Esophagus muscularis mucosa (tissue), 4 donors: ENCODE measurements around the gene GATA2. TPM values are rescaled to one million over a fixed set of nuclear protein-coding genes. Genes with fewer than 3 reads are reported as not detected.

Experiments used
- DNase-seq: peaks from one replicate; pipeline ENCODE4 v3.0.0-alpha.2; 2017; ENCODE audit errors: extremely low spot score
- H3K27ac ChIP-seq, 4 donors: fragments of 200-600 bp; sonication (generic); replicated peaks in 1 of 4; 1 replicate in 3 of 4; 2 replicates in 1 of 4; pipeline ENCODE4 v1.5.1; 2016 to 2019; ENCODE audit warnings: mild to moderate bottlenecking in 1 of 4
- H3K27me3 ChIP-seq, 4 donors: fragments of 200-600 bp; sonication (generic); one replicate each; pipeline versions ENCODE4 v1.5.1 to v1.6.0; 2016 to 2019
- H3K36me3 ChIP-seq, 4 donors: fragments of 200-600 bp; sonication (generic); one replicate each; pipeline ENCODE4 v1.5.1; 2016 to 2019
- H3K4me1 ChIP-seq, 4 donors: fragments of 200-600 bp; sonication (generic); one replicate each; pipeline ENCODE4 v1.5.1; 2016 to 2019
- H3K4me3 ChIP-seq, 4 donors: fragments of 200-600 bp; sonication (generic); 1 replicate in 2 of 4; 2 replicates in 2 of 4; pipeline ENCODE4 v1.5.1; 2016 to 2019; ENCODE audit warnings: mild to moderate bottlenecking in 4 of 4, moderate library complexity in 1 of 4
- H3K9me3 ChIP-seq, 4 donors: fragments of 200-600 bp; sonication (generic); 1 replicate in 3 of 4; 2 replicates in 1 of 4; pipeline ENCODE4 v1.5.1; 2016 to 2019
- CTCF ChIP-seq, 3 experiments: fragments of 200-600 bp in 2 of 3; fragments of 450-650 bp in 1 of 3; sonication (generic) in 2 of 3; IDR thresholded peaks; one replicate each; pipeline ENCODE4 v1.5.1; 2017 to 2019; ENCODE audit warnings: antibody characterized with exemption in 3 of 3, mild to moderate bottlenecking in 2 of 3, moderate library complexity in 1 of 3
- EP300 ChIP-seq: sonication (generic); formaldehyde crosslinking; IDR thresholded peaks from one replicate; pipeline ENCODE4 v1.6.1; 2017; ENCODE audit warnings: antibody characterized with exemption
- POLR2A ChIP-seq: fragments of 450-650 bp; IDR thresholded peaks from one replicate; pipeline ENCODE4 v1.6.1; 2017; ENCODE audit warnings: antibody characterized with exemption, moderate library complexity, mild to moderate bottlenecking, low read depth
- POLR2AphosphoS5 ChIP-seq, 2 donors: sonication (generic); formaldehyde crosslinking; IDR thresholded peaks; one replicate each; pipeline ENCODE4 v1.6.1; 2017; ENCODE audit warnings: antibody characterized with exemption in 2 of 2
- WGBS: methylation state at CpG from one replicate; pipeline ENCODE4 v1.1.5; 2018; 5-methylcytosine and 5-hydroxymethylcytosine counted together
- intact Hi-C: fragments of 100-400 bp; cut with DNase I; formaldehyde crosslinking; loops from one replicate; pipeline ENCODE4 v1.15.1; 2023
- total RNA-seq, 4 donors: library from RNA; depleted of rRNA; stranded (reverse); fragments of >200 nt; gene quantifications; one replicate each; pipeline versions ENCODE4 v1.1.0 to v1.2.1, GENCODE V29; 2016

GATA2 gene
- total RNA-seq, result 10 to 100 TPM in 3 of 4 donors, 1 to 10 TPM in 1; 10.0 to 16.9 (median 13.4) TPM

GRCh38 chr3:128492671-128493569 is at the start of gene GATA2:
Gene GATA2, minus strand, starts transcription at chr3:128493201. Its CDS starts 6,170 bp downstream, at chr3:128487031.
- H3K27me3 ChIP-seq, result peaks cover 22 to 100% (median 85%) of the 10 kb centered on the region in 4 donors
- peak within 1 kb of the TSS; percentile 14 to 63 (median 20) for H3K4me3 ChIP-seq
- H3K4me1 ChIP-seq, result peaks cover 57 to 80% (median 72%) of the 10 kb centered on the region in 4 donors
- intact Hi-C loops, result no loop called here
- WGBS, result 10% methylated on average over 35 of the region's 78 CpGs
- DNase-seq, result no peak
- TF ChIP-seq POLR2A (no peak), POLR2AphosphoS5 (IDR thresholded peaks at IDR 0.05) (peak in 1 of 2 donors; percentile 12), CTCF (IDR thresholded peaks at IDR 0.05) (no peak)
- H3K9me3 ChIP-seq, result no peaks in the 10 kb centered on the region
- H3K36me3 ChIP-seq, result peaks cover 0 to 7% (median 0%) of the 10 kb centered on the region in 4 donors
- H3K27ac ChIP-seq, result no peak within 1 kb of the TSS

GRCh38 chr3:128541246-128541645 is 48.2 kb upstream of the GATA2 start:
- peaks cover 0 to 17% (median 0%) of the 10 kb centered on the region in 4 donors for H3K27me3 ChIP-seq
- no peaks in the 10 kb centered on the region for H3K4me1 ChIP-seq
- H3K27ac ChIP-seq, result no peak overlapping the region
- no peak overlapping the region for H3K4me3 ChIP-seq
- DNase-seq, result peak; percentile 29
- TF ChIP-seq CTCF (IDR thresholded peaks at IDR 0.05) (no peak), POLR2AphosphoS5 (IDR thresholded peaks at IDR 0.05) (no peak), EP300 (no peak), POLR2A (no peak)
- peaks cover 0 to 13% (median 5%) of the 10 kb centered on the region in 4 donors for H3K9me3 ChIP-seq
- WGBS, result 84% methylated on average over 2 of the region's 2 CpGs
- no peaks in the 10 kb centered on the region for H3K36me3 ChIP-seq
- intact Hi-C loops, result no loop called here

- DNase-seq, result no peak
- Histone ChIP-seq H3K9me3 (peaks cover 0 to 13% (median 5%) of the 10 kb centered on the region in 4 donors), H3K4me1 (no peaks in the 10 kb centered on the region), H3K27me3 (peaks cover 0 to 30% (median 0%) of the 10 kb centered on the region in 4 donors), H3K4me3 (no peak overlapping the region), H3K27ac (no peak overlapping the region), H3K36me3 (no peaks in the 10 kb centered on the region)
- intact Hi-C loops, result no loop called here
- 83% methylated on average over 3 of the region's 3 CpGs for WGBS
- TF ChIP-seq POLR2A (no peak), EP300 (no peak), POLR2AphosphoS5 (IDR thresholded peaks at IDR 0.05) (no peak), CTCF (IDR thresholded peaks at IDR 0.05) (no peak)
Measured at GRCh38 chr3:128539376-128539775, 46.4 kb upstream of the GATA2 start.

GRCh38 chr3:128537091-128537703 is 44.2 kb upstream of the GATA2 start:
- Histone ChIP-seq H3K4me3 (no peak overlapping the region), H3K9me3 (no peaks in the 10 kb centered on the region), H3K4me1 (no peaks in the 10 kb centered on the region), H3K27ac (no peak overlapping the region), H3K36me3 (no peaks in the 10 kb centered on the region), H3K27me3 (peaks cover 0 to 52% (median 0%) of the 10 kb centered on the region in 4 donors)
- 74% methylated on average over 4 of the region's 4 CpGs for WGBS
- TF ChIP-seq EP300, result no peak
- no peak for TF ChIP-seq POLR2AphosphoS5 (IDR thresholded peaks at IDR 0.05)
- no peak for TF ChIP-seq POLR2A
- TF ChIP-seq CTCF (IDR thresholded peaks at IDR 0.05), result no peak
- intact Hi-C loops, result no loop called here
- peak; percentile 60 for DNase-seq
